Measurements from ENCODE around the gene MKRN2OS. TPM values are rescaled to one million over a fixed set of nuclear protein-coding genes. Genes with fewer than 3 reads are reported as not detected.
"Not testable (repeated sequence)": the region's sequence is repeated elsewhere in the genome, so short reads cannot be mapped to it uniquely, and the experiment has no call there.

MKRN2OS gene
- total RNA-seq, 1 donor = not detected

DNA sequence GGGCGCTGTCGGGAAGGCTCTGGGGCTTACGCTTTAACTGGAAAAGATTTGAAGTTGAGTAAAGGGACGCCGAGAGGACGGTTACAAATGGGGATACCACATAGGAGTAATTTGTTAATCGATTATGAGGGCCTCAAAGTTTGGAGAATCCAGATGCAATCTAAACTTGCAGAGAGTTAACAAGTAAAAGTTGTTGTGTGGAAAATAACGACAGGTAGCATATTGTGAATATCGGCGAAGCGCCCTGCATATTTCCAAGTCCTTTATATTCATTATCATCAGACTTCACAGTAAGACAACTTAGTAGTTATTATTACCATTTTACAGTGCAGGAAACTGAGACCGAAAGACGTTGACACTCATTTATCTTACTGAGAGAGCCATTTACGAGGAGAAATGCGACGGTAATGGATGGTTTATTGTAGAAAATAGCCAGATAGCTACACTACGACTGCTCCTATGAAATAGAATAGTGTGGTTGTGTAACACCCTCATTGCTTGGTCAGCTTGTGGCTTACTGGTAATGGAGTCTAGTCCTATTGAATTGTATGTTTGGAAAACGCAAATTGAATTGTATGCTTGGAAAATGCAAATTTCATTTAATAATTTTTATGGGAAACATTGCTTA is 12.3 kb upstream of the MKRN2OS start:
- TF ChIP-seq, protein P1, sequence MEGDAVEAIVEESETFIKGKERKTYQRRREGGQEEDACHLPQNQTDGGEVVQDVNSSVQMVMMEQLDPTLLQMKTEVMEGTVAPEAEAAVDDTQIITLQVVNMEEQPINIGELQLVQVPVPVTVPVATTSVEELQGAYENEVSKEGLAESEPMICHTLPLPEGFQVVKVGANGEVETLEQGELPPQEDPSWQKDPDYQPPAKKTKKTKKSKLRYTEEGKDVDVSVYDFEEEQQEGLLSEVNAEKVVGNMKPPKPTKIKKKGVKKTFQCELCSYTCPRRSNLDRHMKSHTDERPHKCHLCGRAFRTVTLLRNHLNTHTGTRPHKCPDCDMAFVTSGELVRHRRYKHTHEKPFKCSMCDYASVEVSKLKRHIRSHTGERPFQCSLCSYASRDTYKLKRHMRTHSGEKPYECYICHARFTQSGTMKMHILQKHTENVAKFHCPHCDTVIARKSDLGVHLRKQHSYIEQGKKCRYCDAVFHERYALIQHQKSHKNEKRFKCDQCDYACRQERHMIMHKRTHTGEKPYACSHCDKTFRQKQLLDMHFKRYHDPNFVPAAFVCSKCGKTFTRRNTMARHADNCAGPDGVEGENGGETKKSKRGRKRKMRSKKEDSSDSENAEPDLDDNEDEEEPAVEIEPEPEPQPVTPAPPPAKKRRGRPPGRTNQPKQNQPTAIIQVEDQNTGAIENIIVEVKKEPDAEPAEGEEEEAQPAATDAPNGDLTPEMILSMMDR (IDR thresholded peaks at IDR 0.05; ENCODE audit: insufficient read depth, low read length) = no peak
- DNase-seq (ENCODE audit: low read depth) = peak; percentile 61

DNA sequence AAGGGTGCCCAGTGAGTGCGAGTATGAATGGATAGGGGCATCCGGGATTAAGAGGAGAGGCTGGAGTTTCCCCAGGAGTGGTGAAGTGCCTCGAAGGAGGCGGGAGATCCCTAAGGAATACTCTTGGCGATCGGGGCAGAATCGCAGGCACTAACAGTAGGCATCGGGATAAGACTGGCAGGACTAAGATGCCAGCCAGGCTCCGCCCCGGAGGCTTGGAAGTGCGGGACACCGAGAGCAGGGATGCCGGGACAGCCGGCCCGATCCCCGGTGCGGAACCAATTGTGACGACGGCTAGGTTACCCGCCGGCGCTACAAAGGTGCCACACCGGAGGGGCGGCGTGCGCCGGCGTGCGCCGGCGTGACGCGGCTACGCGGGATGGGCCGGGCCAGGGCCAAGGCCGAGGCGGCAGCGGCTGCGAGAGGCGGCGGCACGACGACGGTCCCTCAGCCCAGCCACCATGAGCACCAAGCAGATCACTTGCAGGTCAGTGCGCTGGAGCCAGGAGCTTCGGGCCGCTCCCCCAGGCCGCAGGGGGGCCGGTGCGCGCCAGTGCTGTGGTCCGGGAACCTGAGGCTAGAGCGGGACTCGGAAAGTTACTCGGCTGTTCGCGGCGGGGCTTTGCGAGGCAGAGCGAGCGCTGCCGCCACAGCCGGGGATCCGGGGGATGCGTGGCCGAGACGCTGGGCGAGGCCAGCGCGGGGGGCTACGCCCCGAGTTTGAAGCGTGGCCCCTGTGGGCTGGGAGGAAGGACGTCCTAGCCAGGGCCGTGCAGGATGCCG is 11.6 kb upstream of the MKRN2OS start, which contains the start of gene MKRN2:
TSS of gene MKRN2 (plus strand) at position 398 of the 783 bp plus-strand sequence. CDS start at position 462, 64 bp downstream.
- TF ChIP-seq, protein P1 (IDR thresholded peaks at IDR 0.05; ENCODE audit: insufficient read depth, low read length) = no peak
- H3K4me3 ChIP-seq (ENCODE audit: low read depth, low read length) = peak within 1 kb of the TSS; percentile 92
- DNase-seq (ENCODE audit: low read depth) = peak; percentile 75

More for the DNA sequence above, 12.3 kb upstream of the MKRN2OS start:
- peak overlapping the region; percentile 92 for H3K4me3 ChIP-seq (ENCODE audit: low read depth, low read length)

DNA sequence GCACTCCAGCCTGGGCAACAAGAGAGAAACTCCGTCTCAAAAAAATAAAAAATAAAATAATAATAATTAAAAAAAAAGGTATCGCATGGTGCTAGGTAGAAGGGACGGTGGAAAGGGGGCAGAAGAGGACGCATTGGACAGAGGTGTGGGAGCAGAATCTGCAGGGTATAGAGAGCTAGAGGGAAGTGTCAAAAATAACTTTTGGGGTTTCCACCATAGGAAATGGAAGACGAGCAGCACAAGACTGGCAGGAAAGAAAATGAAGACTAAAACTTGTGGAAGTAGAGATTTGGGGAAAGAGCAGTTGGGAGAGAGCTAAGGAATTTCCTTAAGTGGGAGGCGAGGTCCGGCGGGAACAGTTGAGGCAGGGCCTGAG is 11.0 kb upstream of the MKRN2OS start:
- no peak for DNase-seq (ENCODE audit: low read depth)
- TF ChIP-seq, protein P1 (IDR thresholded peaks at IDR 0.05; ENCODE audit: insufficient read depth, low read length) = no peak
- H3K4me3 ChIP-seq (ENCODE audit: low read depth, low read length) = peak overlapping the region; percentile 92

DNA sequence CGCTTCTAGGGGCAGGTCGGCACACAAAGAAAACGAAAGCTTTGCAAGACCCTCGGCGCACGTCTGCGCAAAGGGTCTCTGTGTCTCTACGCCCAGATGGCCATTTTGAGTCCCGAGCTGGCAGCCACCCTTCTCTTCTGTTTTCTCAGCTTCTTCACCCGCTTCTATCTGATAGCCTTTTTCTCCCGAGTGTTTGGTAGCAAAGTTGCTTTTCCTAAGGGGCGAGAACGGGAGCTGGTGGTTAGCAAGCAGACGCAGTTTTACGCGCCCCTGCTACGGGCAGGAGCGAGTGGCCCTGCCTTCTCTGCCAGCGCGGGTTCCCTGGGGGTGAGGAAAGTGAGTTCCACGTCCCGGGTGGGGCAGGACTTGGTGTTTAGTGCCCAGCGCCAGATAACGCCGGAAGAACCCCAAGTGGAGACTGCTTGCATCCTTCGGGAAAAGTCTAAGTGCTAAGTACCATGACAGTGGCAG is 8.7 kb upstream of the MKRN2OS start:
- DNase-seq (ENCODE audit: low read depth) = peak; percentile 14
- TF ChIP-seq, protein P1 (IDR thresholded peaks at IDR 0.05; ENCODE audit: insufficient read depth, low read length) = no peak
- H3K4me3 ChIP-seq (ENCODE audit: low read depth, low read length) = peak overlapping the region; percentile 62

DNA sequence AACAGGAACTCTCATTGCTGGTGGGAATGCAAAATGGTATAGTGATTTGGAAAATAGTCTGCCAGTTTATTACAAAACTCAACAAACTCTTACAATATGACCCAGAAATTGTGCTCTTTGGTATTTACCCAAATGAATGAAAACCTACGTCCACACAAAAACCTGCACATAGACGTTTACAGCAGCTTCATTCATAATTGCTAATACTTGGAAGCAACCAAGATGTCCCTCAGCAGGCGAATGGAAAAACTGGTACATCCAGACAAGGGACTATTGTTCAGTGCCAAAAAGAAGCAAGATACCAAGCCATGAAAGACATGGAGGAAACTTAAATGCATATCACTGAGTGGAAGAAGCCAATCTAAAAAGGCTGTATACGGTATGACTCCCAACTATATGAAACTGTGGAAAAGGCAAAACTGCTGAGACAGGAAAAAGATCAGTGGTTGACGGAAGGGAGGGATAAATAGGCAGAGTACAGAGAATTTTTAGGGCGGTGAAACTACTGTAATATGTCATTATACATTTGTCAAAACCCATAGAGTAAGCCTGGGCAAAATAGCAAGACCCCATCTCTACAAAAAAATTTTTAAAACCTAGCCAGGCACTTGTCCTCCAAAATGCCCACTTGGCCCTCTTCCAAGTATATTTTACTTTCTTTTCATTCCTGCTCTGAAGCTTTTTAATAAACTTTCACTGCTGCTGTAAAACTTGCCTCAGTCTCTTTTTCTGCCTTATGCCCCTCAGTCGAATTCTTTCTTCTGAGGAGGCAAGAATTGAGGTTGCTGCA is 4.9 kb upstream of the MKRN2OS start:
- TF ChIP-seq, protein P1 (IDR thresholded peaks at IDR 0.05; ENCODE audit: insufficient read depth, low read length) = no peak
- no peak for DNase-seq (ENCODE audit: low read depth)
- H3K4me3 ChIP-seq (ENCODE audit: low read depth, low read length) = no peak overlapping the region

DNA sequence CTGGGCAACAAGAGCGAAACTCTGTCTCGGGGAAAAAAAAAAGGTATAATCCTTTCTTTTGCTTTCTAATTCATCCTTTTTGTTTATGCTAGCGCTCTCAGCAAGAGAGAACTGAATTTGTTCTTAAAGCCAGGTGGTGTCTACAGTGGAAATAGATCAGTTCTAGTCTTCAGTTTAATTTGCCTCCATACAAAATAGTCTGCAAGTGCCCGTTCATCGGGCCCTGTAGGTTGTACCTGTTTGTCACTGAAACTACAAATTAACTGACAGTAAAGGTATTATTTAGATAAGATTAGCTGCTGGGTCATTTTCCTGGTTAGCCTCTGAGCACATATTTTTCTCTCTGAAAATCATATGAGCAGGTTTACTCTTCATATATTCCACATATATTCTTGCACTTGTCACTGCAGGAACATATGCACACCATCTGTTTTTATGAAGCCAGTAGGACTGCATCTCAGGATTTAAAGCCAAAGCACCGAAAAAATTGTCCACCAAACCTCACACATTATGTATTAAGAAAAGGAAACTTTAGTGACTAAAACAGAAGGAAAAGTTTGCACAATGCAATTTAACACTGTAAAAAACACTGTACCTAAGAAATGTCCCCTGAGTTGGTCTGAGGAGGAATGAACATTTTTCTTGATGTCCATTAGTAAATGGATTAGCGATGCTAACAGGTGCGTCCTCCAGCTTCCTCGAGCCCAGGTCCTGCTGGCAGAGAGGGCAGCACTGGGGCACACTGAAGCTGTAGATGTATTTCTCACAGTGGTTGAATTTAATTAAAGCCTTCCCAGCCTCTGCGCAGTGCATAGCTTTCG is 437 bp downstream of the MKRN2OS start:
- H3K4me3 ChIP-seq (ENCODE audit: low read depth, low read length) = no peak overlapping the region
- TF ChIP-seq, protein P1 (IDR thresholded peaks at IDR 0.05; ENCODE audit: insufficient read depth, low read length) = no peak
- DNase-seq (ENCODE audit: low read depth) = no peak

DNA sequence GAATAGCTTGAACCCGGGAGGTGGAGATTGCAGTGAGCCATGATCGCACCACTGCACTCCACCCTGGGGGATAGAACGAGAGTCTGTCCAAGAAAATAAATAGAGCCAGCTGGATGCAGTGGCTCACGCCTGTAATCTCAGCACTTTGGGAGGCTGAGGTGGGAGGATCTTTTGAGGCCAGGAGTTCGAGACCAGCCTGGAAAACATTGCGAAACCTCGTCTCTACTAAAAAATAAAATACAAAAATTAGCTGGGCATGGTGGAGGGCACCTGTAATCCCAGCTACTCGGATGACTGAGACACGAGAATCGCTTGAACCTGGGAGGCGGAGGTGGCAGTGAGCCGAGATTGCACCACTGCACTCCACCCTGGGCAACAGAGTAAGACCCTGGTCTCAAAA is 1.8 kb downstream of the MKRN2OS start:
- DNase-seq (ENCODE audit: low read depth); H3K4me3 ChIP-seq (ENCODE audit: low read depth, low read length): not testable (repeated sequence)

Data from fibroblast of the aortic adventitia (primary cell).